ACC112 (cell line): ENCODE measurements around the gene ABCA10.
"Not testable (repeated sequence)": the region's sequence is repeated elsewhere in the genome, so short reads cannot be mapped to it uniquely, and the experiment has no call there.

ENCODE experiments used
- H2AFZ ChIP-seq: fragments of 200-600 bp; sonication (generic); one replicate; pipeline ENCODE4 v1.6.0; 2017; ENCODE audit warnings: antibody characterized with exemption, low read length; ENCODE audit not compliant: unreplicated experiment
- H3K27ac ChIP-seq: fragments of 200-600 bp; sonication (generic); 2 replicates; pipeline ENCODE4 v1.5.1; 2014; ENCODE audit warnings: low read depth, mild to moderate bottlenecking, antibody characterized with exemption, low read length, moderate library complexity
- H3K27me3 ChIP-seq: fragments of 200-600 bp; sonication (generic); 2 replicates; pipeline ENCODE4 v1.6.1; 2014; ENCODE audit warnings: mild to moderate bottlenecking, antibody characterized with exemption, low read length, moderate library complexity, mixed read lengths; ENCODE audit not compliant: insufficient read depth
- H3K36me3 ChIP-seq: fragments of 200-600 bp; sonication (generic); 2 replicates; pipeline ENCODE4 v1.6.1; 2016; ENCODE audit warnings: mild to moderate bottlenecking, antibody characterized with exemption, low read length, moderate library complexity, mixed read lengths; ENCODE audit not compliant: insufficient read depth
- H3K4me1 ChIP-seq: fragments of 200-600 bp; sonication (generic); one replicate; pipeline ENCODE4 v1.6.1; 2016; ENCODE audit warnings: low read length, mixed read lengths; ENCODE audit not compliant: insufficient read depth, unreplicated experiment, control insufficient read depth
- H3K4me3 ChIP-seq: fragments of 200-600 bp; sonication (generic); 2 replicates; pipeline ENCODE4 v1.5.1; 2014; ENCODE audit warnings: mild to moderate bottlenecking, low read depth, low read length
- H3K79me2 ChIP-seq: fragments of 200-600 bp; sonication (generic); one replicate; pipeline ENCODE4 v1.6.0; 2016; ENCODE audit warnings: low read length; ENCODE audit not compliant: control insufficient read depth, unreplicated experiment, insufficient read depth

Gene ABCA10

GRCh38 chr17:69228018-69228417 lies 606 bp downstream of the ABCA10 start:
- Histone ChIP-seq H3K36me3 (no peaks in the 10 kb centered on the region), H3K4me1 (peaks cover 11% of the 10 kb centered on the region), H3K27ac (no peak overlapping the region), H3K27me3 (no peaks in the 10 kb centered on the region), H3K4me3 (no peak overlapping the region), H3K79me2 (no peaks in the 10 kb centered on the region), H2AFZ (no peak overlapping the region)

- Histone ChIP-seq H3K36me3 (no peaks in the 10 kb centered on the region), H2AFZ (no peak overlapping the region), H3K27ac (no peak overlapping the region), H3K79me2 (no peaks in the 10 kb centered on the region), H3K4me3 (no peak overlapping the region), H3K27me3 (no peaks in the 10 kb centered on the region), H3K4me1 (peaks cover 11% of the 10 kb centered on the region)
Observed at GRCh38 chr17:69227541-69227940, 1.1 kb downstream of the ABCA10 start.

- Histone ChIP-seq H2AFZ (peak overlapping the region; percentile 59), H3K27ac (peak overlapping the region; percentile 7; the same call in 1 of the 2 replicates)
Observed at GRCh38 chr17:69223809-69224208, 4.8 kb downstream of the ABCA10 start.

GRCh38 chr17:69222707-69223258 lies 5.8 kb downstream of the ABCA10 start:
- Histone ChIP-seq H3K4me1 (peaks cover 11% of the 10 kb centered on the region), H3K36me3 (no peaks in the 10 kb centered on the region)

More at GRCh38 chr17:69223809-69224208, 4.8 kb downstream of the ABCA10 start:
- Histone ChIP-seq H3K36me3 (no peaks in the 10 kb centered on the region), H3K4me1 (peaks cover 11% of the 10 kb centered on the region), H3K27me3 (no peaks in the 10 kb centered on the region), H3K79me2 (no peaks in the 10 kb centered on the region), H3K4me3 (no peak overlapping the region)

GRCh38 chr17:69220098-69220497 lies 8.5 kb downstream of the ABCA10 start:
- no peaks in the 10 kb centered on the region for H3K36me3 ChIP-seq
- H2AFZ ChIP-seq = no peak overlapping the region
- H3K4me1 ChIP-seq = peaks cover 11% of the 10 kb centered on the region

More at GRCh38 chr17:69222707-69223258, 5.8 kb downstream of the ABCA10 start:
- no peak overlapping the region for H3K27ac ChIP-seq
- H3K4me3 ChIP-seq = no peak overlapping the region
- H2AFZ ChIP-seq = no peak overlapping the region
- no peaks in the 10 kb centered on the region for H3K27me3 ChIP-seq
- no peaks in the 10 kb centered on the region for H3K79me2 ChIP-seq

GRCh38 chr17:69218986-69219385 lies 9.6 kb downstream of the ABCA10 start:
- Histone ChIP-seq H3K4me3 (no peak overlapping the region), H2AFZ (no peak overlapping the region), H3K27ac (no peak overlapping the region), H3K27me3 (no peaks in the 10 kb centered on the region), H3K36me3 (no peaks in the 10 kb centered on the region), H3K4me1 (peaks cover 9% of the 10 kb centered on the region), H3K79me2 (no peaks in the 10 kb centered on the region)

More at GRCh38 chr17:69220098-69220497, 8.5 kb downstream of the ABCA10 start:
- no peak overlapping the region for H3K27ac ChIP-seq
- H3K79me2 ChIP-seq = no peaks in the 10 kb centered on the region
- H3K4me3 ChIP-seq = no peak overlapping the region
- no peaks in the 10 kb centered on the region for H3K27me3 ChIP-seq

GRCh38 chr17:69213059-69213813 lies 15.4 kb downstream of the ABCA10 start:
- Histone ChIP-seq H3K27ac (no peak overlapping the region), H3K4me1 (no peaks in the 10 kb centered on the region), H3K27me3 (no peaks in the 10 kb centered on the region), H2AFZ (no peak overlapping the region), H3K79me2 (no peaks in the 10 kb centered on the region), H3K4me3 (no peak overlapping the region), H3K36me3 (no peaks in the 10 kb centered on the region)

GRCh38 chr17:69208640-69209039 lies 20.0 kb downstream of the ABCA10 start:
- no peaks in the 10 kb centered on the region for H3K79me2 ChIP-seq
- no peak overlapping the region for H3K27ac ChIP-seq
- H3K36me3 ChIP-seq = no peaks in the 10 kb centered on the region
- H3K27me3 ChIP-seq = no peaks in the 10 kb centered on the region
- no peak overlapping the region for H2AFZ ChIP-seq
- no peak overlapping the region for H3K4me3 ChIP-seq
- H3K4me1 ChIP-seq = no peaks in the 10 kb centered on the region

- no peaks in the 10 kb centered on the region for H3K79me2 ChIP-seq
- H3K36me3 ChIP-seq = no peaks in the 10 kb centered on the region
- no peaks in the 10 kb centered on the region for H3K27me3 ChIP-seq
- H3K4me1 ChIP-seq = no peaks in the 10 kb centered on the region
- H3K4me3 ChIP-seq = no peak overlapping the region
- H2AFZ ChIP-seq = no peak overlapping the region
- H3K27ac ChIP-seq = no peak overlapping the region
Observed at GRCh38 chr17:69207151-69207550, 21.5 kb downstream of the ABCA10 start.

- Histone ChIP-seq H3K36me3 (no peaks in the 10 kb centered on the region), H3K27me3 (no peaks in the 10 kb centered on the region), H2AFZ (no peak overlapping the region), H3K4me3 (no peak overlapping the region), H3K27ac (no peak overlapping the region), H3K79me2 (no peaks in the 10 kb centered on the region), H3K4me1 (no peaks in the 10 kb centered on the region)
Observed at GRCh38 chr17:69198238-69198637, 30.4 kb downstream of the ABCA10 start.

GRCh38 chr17:69196105-69196653 lies 32.4 kb downstream of the ABCA10 start:
- H3K36me3 ChIP-seq, H3K27ac ChIP-seq, H3K4me1 ChIP-seq, H3K4me3 ChIP-seq, H2AFZ ChIP-seq, H3K79me2 ChIP-seq, H3K27me3 ChIP-seq: not testable (repeated sequence)
